GM12872 (cell line): Measurements from ENCODE around the gene PITPNB.

Experiments used
- TF ChIP-seq, protein P1 (sequence below): IDR thresholded peaks from 3 replicates; pipeline ENCODE4 v1.5.1; 2011; ENCODE audit warnings: low read depth, mild to moderate bottlenecking, low read length, moderate library complexity; ENCODE audit not compliant: insufficient read depth

PITPNB gene

DNA sequence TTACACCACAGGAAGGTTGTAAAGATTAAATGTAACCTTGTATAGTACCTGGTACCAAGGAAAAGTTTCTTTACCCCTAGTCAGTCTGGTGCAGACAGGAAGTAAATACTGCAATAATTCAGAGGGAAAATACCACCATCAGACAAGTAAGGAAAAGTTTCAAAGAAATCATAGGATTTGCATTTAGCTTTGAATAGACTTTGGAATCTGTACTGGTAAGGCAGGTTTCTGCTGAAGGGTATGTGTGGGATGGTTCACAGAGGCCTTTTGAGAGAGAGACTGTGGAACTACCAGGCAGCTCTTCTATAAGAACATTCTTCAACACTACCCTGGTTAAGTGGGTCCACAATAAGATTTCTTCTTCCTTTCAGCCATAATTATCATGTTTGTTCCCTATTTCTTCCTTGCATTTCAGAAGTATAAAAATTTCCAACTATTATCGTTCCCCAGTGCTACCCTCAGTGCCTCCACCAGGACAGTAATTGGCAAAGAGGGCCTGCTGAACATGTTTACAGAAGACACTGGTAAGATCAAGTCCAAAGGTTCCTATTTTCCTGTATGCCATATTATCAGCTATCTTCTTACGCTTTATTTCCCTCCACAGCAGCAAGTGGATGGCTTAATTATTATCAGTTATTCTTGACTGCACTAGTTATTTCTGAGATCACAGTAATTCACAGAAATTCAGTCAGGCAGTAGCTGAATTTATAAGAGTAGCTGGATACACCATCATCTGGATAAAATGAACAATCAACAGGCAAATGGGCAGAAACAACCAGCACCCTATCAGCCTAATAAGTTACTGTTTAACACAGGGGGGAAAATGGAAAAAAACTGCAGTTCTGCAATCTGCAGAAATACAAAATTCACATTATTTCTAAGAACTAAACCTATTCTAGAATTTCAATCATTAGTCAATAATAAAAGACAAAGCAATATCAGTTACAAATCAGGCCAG, 48.5 kb downstream of the PITPNB start:
- TF ChIP-seq, protein P1, sequence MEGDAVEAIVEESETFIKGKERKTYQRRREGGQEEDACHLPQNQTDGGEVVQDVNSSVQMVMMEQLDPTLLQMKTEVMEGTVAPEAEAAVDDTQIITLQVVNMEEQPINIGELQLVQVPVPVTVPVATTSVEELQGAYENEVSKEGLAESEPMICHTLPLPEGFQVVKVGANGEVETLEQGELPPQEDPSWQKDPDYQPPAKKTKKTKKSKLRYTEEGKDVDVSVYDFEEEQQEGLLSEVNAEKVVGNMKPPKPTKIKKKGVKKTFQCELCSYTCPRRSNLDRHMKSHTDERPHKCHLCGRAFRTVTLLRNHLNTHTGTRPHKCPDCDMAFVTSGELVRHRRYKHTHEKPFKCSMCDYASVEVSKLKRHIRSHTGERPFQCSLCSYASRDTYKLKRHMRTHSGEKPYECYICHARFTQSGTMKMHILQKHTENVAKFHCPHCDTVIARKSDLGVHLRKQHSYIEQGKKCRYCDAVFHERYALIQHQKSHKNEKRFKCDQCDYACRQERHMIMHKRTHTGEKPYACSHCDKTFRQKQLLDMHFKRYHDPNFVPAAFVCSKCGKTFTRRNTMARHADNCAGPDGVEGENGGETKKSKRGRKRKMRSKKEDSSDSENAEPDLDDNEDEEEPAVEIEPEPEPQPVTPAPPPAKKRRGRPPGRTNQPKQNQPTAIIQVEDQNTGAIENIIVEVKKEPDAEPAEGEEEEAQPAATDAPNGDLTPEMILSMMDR, result no peak

- TF ChIP-seq, protein P1, result no peak
These were observed 50.2 kb downstream of the PITPNB start for GRCh38 chr22:27868732-27869282.

DNA sequence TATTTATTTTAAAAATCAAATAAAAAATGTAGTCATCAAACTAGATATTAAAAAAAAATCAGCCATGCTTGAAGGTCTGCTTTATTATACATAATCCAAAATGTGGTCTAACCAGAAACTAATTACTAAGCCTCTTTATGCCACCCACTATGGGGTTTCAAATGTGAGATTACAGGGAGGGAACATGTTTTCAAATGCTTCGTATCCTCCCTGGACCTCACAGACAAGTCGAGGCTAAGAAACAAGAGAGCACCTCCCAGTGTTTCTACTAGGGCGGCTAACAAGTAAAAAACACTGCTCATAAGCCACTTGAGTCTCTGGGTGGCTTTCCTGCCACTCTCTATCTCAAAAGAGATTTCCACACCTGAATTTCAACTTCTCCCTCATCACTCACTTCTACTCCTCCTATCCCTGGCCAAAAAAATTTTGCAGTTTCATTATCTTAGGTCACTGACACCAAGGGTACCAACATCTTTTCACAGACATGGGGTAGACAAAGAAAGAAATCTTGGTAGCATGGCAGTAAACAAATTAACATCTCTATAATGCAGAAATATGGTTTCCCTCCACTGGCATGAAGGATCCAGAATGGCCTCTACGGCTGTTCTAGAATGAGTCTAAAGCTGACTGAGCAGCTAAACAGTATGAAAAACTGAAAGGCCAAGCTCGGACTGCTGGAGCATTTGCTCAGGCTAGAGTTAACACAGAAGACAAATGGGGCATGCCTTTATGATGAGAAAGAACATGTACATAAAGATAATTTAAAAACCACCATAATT, 50.9 kb downstream of the PITPNB start:
- TF ChIP-seq, protein P1, result no peak

GRCh38 chr22:27867085-27867952, 51.7 kb downstream of the PITPNB start:
- TF ChIP-seq, protein P1, result no peak

DNA sequence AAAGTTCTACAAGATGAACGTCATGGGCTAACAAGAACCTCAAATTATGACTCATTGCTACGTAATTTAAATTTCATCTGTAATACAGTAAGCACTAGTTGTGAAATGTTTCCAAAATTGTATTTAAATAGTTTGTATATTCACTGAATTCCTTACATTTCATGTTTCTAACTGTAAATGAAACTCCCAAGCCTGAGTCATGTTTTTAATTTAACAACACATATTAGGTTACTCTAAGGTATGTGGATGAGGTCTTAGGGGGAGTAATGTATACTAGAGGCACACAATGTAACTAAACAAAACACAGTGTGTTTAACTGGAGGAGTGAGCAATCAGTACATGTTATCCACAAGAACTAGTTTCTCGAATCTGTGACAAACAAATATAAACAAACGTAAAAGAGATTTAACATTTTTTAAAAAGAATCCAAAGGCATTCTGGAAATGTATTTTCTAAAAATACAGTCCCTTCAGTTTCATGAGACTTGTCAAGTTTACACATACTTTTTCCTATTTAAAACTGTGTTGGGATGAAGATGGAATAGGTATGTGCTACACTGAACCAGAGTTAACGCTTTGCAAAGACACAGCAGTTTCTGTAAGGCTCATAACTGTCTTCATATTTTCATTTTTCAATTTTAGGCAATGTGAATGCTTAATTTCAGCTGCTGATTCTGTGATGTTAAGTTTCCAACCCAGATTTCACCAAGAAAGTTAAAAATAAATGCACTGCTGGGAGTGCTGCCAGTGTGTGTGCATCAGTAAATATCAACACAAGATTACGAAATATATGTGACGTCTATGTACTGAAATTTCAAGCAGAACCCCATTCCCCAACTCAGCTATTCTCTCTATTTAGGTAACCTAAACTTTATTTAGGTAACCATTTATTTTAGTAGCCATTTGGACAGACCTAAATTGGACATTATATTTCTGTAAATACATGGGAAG, 52.6 kb downstream of the PITPNB start:
- TF ChIP-seq, protein P1, result no peak

DNA sequence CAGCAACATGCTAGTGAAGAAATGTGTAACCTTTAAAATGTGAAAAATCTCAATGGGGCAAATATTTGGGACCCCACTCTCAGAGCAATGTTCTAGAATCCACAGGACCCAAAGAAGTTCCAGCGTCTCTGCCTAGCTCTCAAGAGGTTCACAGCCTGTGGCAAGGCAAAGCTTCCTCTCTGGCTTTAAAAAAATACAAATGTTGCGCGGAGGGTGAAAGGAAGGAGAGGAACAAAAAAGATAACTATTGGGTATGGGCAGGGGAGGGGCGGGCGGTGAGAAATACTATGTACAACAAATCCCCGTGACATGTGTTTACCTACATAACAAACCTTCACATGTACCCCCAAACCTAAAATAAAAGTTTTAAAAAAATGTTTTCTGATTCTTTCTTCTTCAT, 53.6 kb downstream of the PITPNB start:
- TF ChIP-seq, protein P1, result no peak
